ENCODE data around the gene KRT33A.

Gene KRT33A

DNA sequence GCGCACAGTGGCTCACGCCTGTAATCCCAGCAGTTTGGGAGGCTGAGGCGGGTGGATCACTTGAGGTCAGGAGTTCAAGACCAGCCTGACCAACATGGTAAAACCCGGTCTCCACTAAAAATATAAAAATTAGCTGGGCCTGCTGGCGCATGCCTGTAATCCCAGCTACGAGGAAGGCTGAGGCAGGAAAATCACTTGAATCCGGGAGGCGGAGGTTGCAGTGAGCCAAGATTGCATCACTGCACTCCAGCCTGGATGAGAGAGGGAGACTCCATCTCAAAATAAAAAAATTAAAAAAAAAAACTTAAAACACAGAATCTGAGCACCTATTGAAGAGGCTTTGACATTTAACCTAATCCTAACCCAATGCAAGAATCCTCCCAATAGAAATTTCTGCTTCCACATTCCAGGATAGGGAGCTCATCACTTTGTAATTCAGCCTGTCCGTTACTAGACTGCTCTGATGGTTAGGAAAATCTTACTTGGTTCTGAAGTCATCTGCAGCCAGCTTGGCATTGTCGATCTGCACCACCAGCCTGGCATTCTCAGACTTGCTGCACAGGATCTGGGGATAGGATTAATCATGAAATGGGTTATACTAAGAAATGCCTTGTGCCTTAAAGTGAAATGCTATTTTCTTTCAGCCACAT, 16.9 kb upstream of the KRT33A start:
- Histone ChIP-seq H3K4me3 (ENCODE audit: low read depth in 1 of 2, low read length in 2 of 2) (no peak overlapping the region), H3K36me3 (ENCODE audit: insufficient read depth, low read length) (no peaks in the 10 kb centered on the region), H3K27ac (ENCODE audit: low read length) (no peak overlapping the region), H4K20me1 (ENCODE audit: insufficient read depth, low read length) (no peaks in the 10 kb centered on the region), H3K9ac (ENCODE audit: low read depth, low read length) (no peak overlapping the region), H3K4me1 (ENCODE audit: insufficient read depth, low read length) (no peaks in the 10 kb centered on the region), H3K79me2 (ENCODE audit: insufficient read depth, low read length) (no peaks in the 10 kb centered on the region), H3K9me3 (ENCODE audit: insufficient read depth, low read length, severe bottlenecking) (no peaks in the 10 kb centered on the region), H2AFZ (ENCODE audit: low read depth, low read length) (no peak overlapping the region), H3K27me3 (ENCODE audit: insufficient read depth, low read length, poor library complexity) (peaks cover 4% of the 10 kb centered on the region), H3K4me2 (ENCODE audit: insufficient read depth, low read length) (no peak overlapping the region)
- no peak for TF ChIP-seq EZH2 (IDR thresholded peaks at IDR 0.05; ENCODE audit: borderline replicate concordance, low read depth, low read length, severe bottlenecking)
- TF ChIP-seq, protein P1, sequence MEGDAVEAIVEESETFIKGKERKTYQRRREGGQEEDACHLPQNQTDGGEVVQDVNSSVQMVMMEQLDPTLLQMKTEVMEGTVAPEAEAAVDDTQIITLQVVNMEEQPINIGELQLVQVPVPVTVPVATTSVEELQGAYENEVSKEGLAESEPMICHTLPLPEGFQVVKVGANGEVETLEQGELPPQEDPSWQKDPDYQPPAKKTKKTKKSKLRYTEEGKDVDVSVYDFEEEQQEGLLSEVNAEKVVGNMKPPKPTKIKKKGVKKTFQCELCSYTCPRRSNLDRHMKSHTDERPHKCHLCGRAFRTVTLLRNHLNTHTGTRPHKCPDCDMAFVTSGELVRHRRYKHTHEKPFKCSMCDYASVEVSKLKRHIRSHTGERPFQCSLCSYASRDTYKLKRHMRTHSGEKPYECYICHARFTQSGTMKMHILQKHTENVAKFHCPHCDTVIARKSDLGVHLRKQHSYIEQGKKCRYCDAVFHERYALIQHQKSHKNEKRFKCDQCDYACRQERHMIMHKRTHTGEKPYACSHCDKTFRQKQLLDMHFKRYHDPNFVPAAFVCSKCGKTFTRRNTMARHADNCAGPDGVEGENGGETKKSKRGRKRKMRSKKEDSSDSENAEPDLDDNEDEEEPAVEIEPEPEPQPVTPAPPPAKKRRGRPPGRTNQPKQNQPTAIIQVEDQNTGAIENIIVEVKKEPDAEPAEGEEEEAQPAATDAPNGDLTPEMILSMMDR (IDR thresholded peaks at IDR 0.05; ENCODE audit: borderline replicate concordance, extremely low read depth, low read length, poor library complexity, severe bottlenecking): no peak
- ATAC-seq (ENCODE audit: insufficient read depth, low read depth) (no peak), DNase-seq (no peak)

DNA sequence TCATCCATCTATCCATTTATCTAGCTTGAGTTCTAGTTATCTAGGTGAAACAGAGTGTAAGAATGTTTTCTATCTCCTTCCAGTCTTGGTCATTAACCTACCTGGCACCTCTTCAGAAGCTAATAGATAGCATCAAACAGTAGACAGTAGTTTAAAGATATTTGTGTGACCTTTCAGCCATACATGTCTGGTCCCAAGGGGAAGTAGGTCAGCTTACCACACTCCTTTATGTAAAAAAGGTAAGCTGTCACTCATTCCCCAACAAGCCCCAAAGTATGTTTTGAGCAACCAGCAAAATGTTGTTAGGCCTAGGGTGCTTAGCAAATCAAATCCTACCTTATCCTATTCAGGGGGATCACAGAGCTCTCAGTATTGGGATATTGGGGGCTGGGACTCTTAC, 15.4 kb upstream of the KRT33A start:
- H4K20me1 ChIP-seq (ENCODE audit: insufficient read depth, low read length): no peaks in the 10 kb centered on the region
- no peaks in the 10 kb centered on the region for H3K79me2 ChIP-seq (ENCODE audit: insufficient read depth, low read length)
- no peaks in the 10 kb centered on the region for H3K4me1 ChIP-seq (ENCODE audit: insufficient read depth, low read length)
- ATAC-seq (ENCODE audit: insufficient read depth, low read depth): no peak
- H3K9ac ChIP-seq (ENCODE audit: low read depth, low read length): no peak overlapping the region
- no peaks in the 10 kb centered on the region for H3K9me3 ChIP-seq (ENCODE audit: insufficient read depth, low read length, severe bottlenecking)
- H3K4me3 ChIP-seq (ENCODE audit: low read depth in 1 of 2, low read length in 2 of 2): no peak overlapping the region
- TF ChIP-seq, protein P1 (IDR thresholded peaks at IDR 0.05; ENCODE audit: borderline replicate concordance, extremely low read depth, low read length, poor library complexity, severe bottlenecking): no peak
- no peak for TF ChIP-seq EZH2 (IDR thresholded peaks at IDR 0.05; ENCODE audit: borderline replicate concordance, low read depth, low read length, severe bottlenecking)
- DNase-seq: no peak
- H3K27ac ChIP-seq (ENCODE audit: low read length): no peak overlapping the region
- no peak overlapping the region for H2AFZ ChIP-seq (ENCODE audit: low read depth, low read length)
- peaks cover 4% of the 10 kb centered on the region for H3K27me3 ChIP-seq (ENCODE audit: insufficient read depth, low read length, poor library complexity)
- H3K4me2 ChIP-seq (ENCODE audit: insufficient read depth, low read length): no peak overlapping the region
- H3K36me3 ChIP-seq (ENCODE audit: insufficient read depth, low read length): no peaks in the 10 kb centered on the region

DNA sequence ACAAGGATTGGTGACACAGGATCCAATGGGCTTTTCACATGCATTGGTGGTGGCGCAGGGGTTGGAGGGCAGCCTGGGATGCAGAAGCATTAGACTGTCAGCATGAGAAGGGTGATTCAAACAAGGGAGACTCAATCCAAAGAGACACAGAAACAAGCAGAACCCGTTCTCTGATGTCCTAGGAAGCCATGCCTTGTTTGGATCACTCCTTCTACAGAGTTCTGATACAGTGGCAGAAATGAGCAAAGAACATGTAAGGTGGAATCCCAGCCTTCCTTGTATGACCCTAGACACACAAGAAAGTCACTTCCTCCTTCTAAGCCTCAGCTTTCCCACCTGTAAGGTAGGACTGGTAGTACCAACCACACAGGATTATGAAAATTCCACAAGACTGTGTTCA, 13.3 kb upstream of the KRT33A start:
- H3K9me3 ChIP-seq (ENCODE audit: insufficient read depth, low read length, severe bottlenecking): no peaks in the 10 kb centered on the region
- H3K27ac ChIP-seq (ENCODE audit: low read length): no peak overlapping the region
- no peaks in the 10 kb centered on the region for H3K36me3 ChIP-seq (ENCODE audit: insufficient read depth, low read length)
- no peak for DNase-seq
- no peak overlapping the region for H3K9ac ChIP-seq (ENCODE audit: low read depth, low read length)
- no peaks in the 10 kb centered on the region for H4K20me1 ChIP-seq (ENCODE audit: insufficient read depth, low read length)
- H3K4me3 ChIP-seq (ENCODE audit: low read depth in 1 of 2, low read length in 2 of 2): no peak overlapping the region
- H3K79me2 ChIP-seq (ENCODE audit: insufficient read depth, low read length): no peaks in the 10 kb centered on the region
- TF ChIP-seq EZH2 (IDR thresholded peaks at IDR 0.05; ENCODE audit: borderline replicate concordance, low read depth, low read length, severe bottlenecking): no peak
- TF ChIP-seq, protein P1 (IDR thresholded peaks at IDR 0.05; ENCODE audit: borderline replicate concordance, extremely low read depth, low read length, poor library complexity, severe bottlenecking): no peak
- H3K27me3 ChIP-seq (ENCODE audit: insufficient read depth, low read length, poor library complexity): peaks cover 4% of the 10 kb centered on the region
- ATAC-seq (ENCODE audit: insufficient read depth, low read depth): no peak
- H3K4me2 ChIP-seq (ENCODE audit: insufficient read depth, low read length): no peak overlapping the region
- no peaks in the 10 kb centered on the region for H3K4me1 ChIP-seq (ENCODE audit: insufficient read depth, low read length)
- no peak overlapping the region for H2AFZ ChIP-seq (ENCODE audit: low read depth, low read length)

Data from DND-41 (cell line).